ENCODE measurements around the gene DLG2.
"Not testable (repeated sequence)": the region's sequence is repeated elsewhere in the genome, so short reads cannot be mapped to it uniquely, and the experiment has no call there.

DLG2 gene

GRCh38 chr11:84990141-84990540 is 637.0 kb downstream of the DLG2 start:
- Histone ChIP-seq H3K4me3 (ENCODE audit: control insufficient read depth in 1 of 7, extremely low read depth in 1 of 7, insufficient read depth in 4 of 7, low read depth in 2 of 7, low read length in 6 of 7) (no peak overlapping the region), H3K36me3 (ENCODE audit: control insufficient read depth in 4 of 4, insufficient read depth in 4 of 4, low read length in 3 of 4) (no peaks in the 10 kb centered on the region), H3K27ac (ENCODE audit: insufficient read depth in 1 of 2, low read depth in 1 of 2, low read length in 2 of 2, poor library complexity in 1 of 2, severe bottlenecking in 2 of 2) (no peak overlapping the region), H3K9me3 (ENCODE audit: control extremely low read depth in 1 of 5, control insufficient read depth in 4 of 5, insufficient read depth in 2 of 5, low read depth in 1 of 5, low read length in 4 of 5) (peaks cover 0 to 3% (median 0%) of the 10 kb centered on the region in 5 experiments), H3K27me3 (replicated peaks in 2 of 5; ENCODE audit: control insufficient read depth in 4 of 5, insufficient read depth in 5 of 5, low read length in 4 of 5) (no peaks in the 10 kb centered on the region), H3K4me1 (ENCODE audit: control extremely low read depth in 1 of 4, control insufficient read depth in 4 of 4, insufficient read depth in 4 of 4, low read length in 3 of 4) (no peaks in the 10 kb centered on the region)
- DNase-seq, result no peak
- WGBS (ENCODE audit: insufficient coverage), result 100% methylated on average over 1 of the region's 3 CpGs
- ChIA-PET POLR2A (no interaction called here), CTCF (interaction anchor here (1.1 kb wide), 1 partner anchor 37 kb away, joined by 3 read pairs; no protein-coding TSS in a partner anchor)

- H3K4me1 ChIP-seq (ENCODE audit: control extremely low read depth in 1 of 4, control insufficient read depth in 4 of 4, insufficient read depth in 4 of 4, low read length in 3 of 4); H3K36me3 ChIP-seq (ENCODE audit: control insufficient read depth in 4 of 4, insufficient read depth in 4 of 4, low read length in 3 of 4); POLR2A ChIA-PET; H3K27ac ChIP-seq (ENCODE audit: insufficient read depth in 1 of 2, low read depth in 1 of 2, low read length in 2 of 2, poor library complexity in 1 of 2, severe bottlenecking in 2 of 2); H3K4me3 ChIP-seq (ENCODE audit: control insufficient read depth in 1 of 7, extremely low read depth in 1 of 7, insufficient read depth in 4 of 7, low read depth in 2 of 7, low read length in 6 of 7); H3K9me3 ChIP-seq (ENCODE audit: control extremely low read depth in 1 of 5, control insufficient read depth in 4 of 5, insufficient read depth in 2 of 5, low read depth in 1 of 5, low read length in 4 of 5); DNase-seq; H3K27me3 ChIP-seq (replicated peaks in 2 of 5; ENCODE audit: control insufficient read depth in 4 of 5, insufficient read depth in 5 of 5, low read length in 4 of 5); CTCF ChIA-PET: not testable (repeated sequence)
- 80% methylated on average over 1 of the region's 3 CpGs for WGBS (ENCODE audit: insufficient coverage)
These were observed 639.4 kb downstream of the DLG2 start for GRCh38 chr11:84987686-84988187.

- DNase-seq, result no peak
- Histone ChIP-seq H3K36me3 (ENCODE audit: control insufficient read depth in 4 of 4, insufficient read depth in 4 of 4, low read length in 3 of 4) (no peaks in the 10 kb centered on the region), H3K27ac (ENCODE audit: insufficient read depth in 1 of 2, low read depth in 1 of 2, low read length in 2 of 2, poor library complexity in 1 of 2, severe bottlenecking in 2 of 2) (no peak overlapping the region), H3K4me1 (ENCODE audit: control extremely low read depth in 1 of 4, control insufficient read depth in 4 of 4, insufficient read depth in 4 of 4, low read length in 3 of 4) (no peaks in the 10 kb centered on the region), H3K27me3 (replicated peaks in 2 of 5; ENCODE audit: control insufficient read depth in 4 of 5, insufficient read depth in 5 of 5, low read length in 4 of 5) (peaks cover 0 to 3% (median 0%) of the 10 kb centered on the region in 5 experiments), H3K9me3 (ENCODE audit: control extremely low read depth in 1 of 5, control insufficient read depth in 4 of 5, insufficient read depth in 2 of 5, low read depth in 1 of 5, low read length in 4 of 5) (peaks cover 0 to 6% (median 1%) of the 10 kb centered on the region in 5 experiments), H3K4me3 (ENCODE audit: control insufficient read depth in 1 of 7, extremely low read depth in 1 of 7, insufficient read depth in 4 of 7, low read depth in 2 of 7, low read length in 6 of 7) (no peak overlapping the region)
- WGBS (ENCODE audit: insufficient coverage), result 92% methylated on average over 2 of the region's 3 CpGs
- CTCF ChIA-PET, result no interaction called here
- POLR2A ChIA-PET, result no interaction called here
These were observed 645.8 kb downstream of the DLG2 start for GRCh38 chr11:84981301-84981700.

GRCh38 chr11:84969103-84969502 is 658.0 kb downstream of the DLG2 start:
- DNase-seq, result no peak
- CTCF ChIA-PET, result no interaction called here
- no peaks in the 10 kb centered on the region for H3K36me3 ChIP-seq (ENCODE audit: control insufficient read depth in 4 of 4, insufficient read depth in 4 of 4, low read length in 3 of 4)
- POLR2A ChIA-PET, result no interaction called here
- H3K27ac ChIP-seq (ENCODE audit: insufficient read depth in 1 of 2, low read depth in 1 of 2, low read length in 2 of 2, poor library complexity in 1 of 2, severe bottlenecking in 2 of 2), result no peak overlapping the region
- H3K9me3 ChIP-seq (ENCODE audit: control extremely low read depth in 1 of 5, control insufficient read depth in 4 of 5, insufficient read depth in 2 of 5, low read depth in 1 of 5, low read length in 4 of 5), result no peaks in the 10 kb centered on the region
- H3K4me1 ChIP-seq (ENCODE audit: control extremely low read depth in 1 of 4, control insufficient read depth in 4 of 4, insufficient read depth in 4 of 4, low read length in 3 of 4), result no peaks in the 10 kb centered on the region
- H3K27me3 ChIP-seq (replicated peaks in 2 of 5; ENCODE audit: control insufficient read depth in 4 of 5, insufficient read depth in 5 of 5, low read length in 4 of 5), result no peaks in the 10 kb centered on the region
- 100% methylated on average over 2 of the region's 2 CpGs for WGBS (ENCODE audit: insufficient coverage)
- no peak overlapping the region for H3K4me3 ChIP-seq (ENCODE audit: control insufficient read depth in 1 of 7, extremely low read depth in 1 of 7, insufficient read depth in 4 of 7, low read depth in 2 of 7, low read length in 6 of 7)

- Histone ChIP-seq H3K4me1 (ENCODE audit: control extremely low read depth in 1 of 4, control insufficient read depth in 4 of 4, insufficient read depth in 4 of 4, low read length in 3 of 4) (no peaks in the 10 kb centered on the region), H3K27me3 (replicated peaks in 2 of 5; ENCODE audit: control insufficient read depth in 4 of 5, insufficient read depth in 5 of 5, low read length in 4 of 5) (no peaks in the 10 kb centered on the region), H3K9me3 (ENCODE audit: control extremely low read depth in 1 of 5, control insufficient read depth in 4 of 5, insufficient read depth in 2 of 5, low read depth in 1 of 5, low read length in 4 of 5) (no peaks in the 10 kb centered on the region), H3K27ac (ENCODE audit: insufficient read depth in 1 of 2, low read depth in 1 of 2, low read length in 2 of 2, poor library complexity in 1 of 2, severe bottlenecking in 2 of 2) (no peak overlapping the region), H3K4me3 (ENCODE audit: control insufficient read depth in 1 of 7, extremely low read depth in 1 of 7, insufficient read depth in 4 of 7, low read depth in 2 of 7, low read length in 6 of 7) (no peak overlapping the region), H3K36me3 (ENCODE audit: control insufficient read depth in 4 of 4, insufficient read depth in 4 of 4, low read length in 3 of 4) (no peaks in the 10 kb centered on the region)
- WGBS (ENCODE audit: insufficient coverage), result 69% methylated on average over 3 of the region's 4 CpGs
- ChIA-PET CTCF (no interaction called here), POLR2A (no interaction called here)
- DNase-seq, result no peak
These were observed 661.7 kb downstream of the DLG2 start for GRCh38 chr11:84965484-84965883.

GRCh38 chr11:84963240-84963639 is 663.9 kb downstream of the DLG2 start:
- DNase-seq, result no peak
- 100% methylated on average over 1 of the region's 1 CpG for WGBS (ENCODE audit: insufficient coverage)
- H3K27me3 ChIP-seq (replicated peaks in 2 of 5; ENCODE audit: control insufficient read depth in 4 of 5, insufficient read depth in 5 of 5, low read length in 4 of 5), result no peaks in the 10 kb centered on the region
- no peak overlapping the region for H3K27ac ChIP-seq (ENCODE audit: insufficient read depth in 1 of 2, low read depth in 1 of 2, low read length in 2 of 2, poor library complexity in 1 of 2, severe bottlenecking in 2 of 2)
- H3K4me1 ChIP-seq (ENCODE audit: control extremely low read depth in 1 of 4, control insufficient read depth in 4 of 4, insufficient read depth in 4 of 4, low read length in 3 of 4), result no peaks in the 10 kb centered on the region
- ChIA-PET POLR2A (no interaction called here), CTCF (no interaction called here)
- H3K4me3 ChIP-seq (ENCODE audit: control insufficient read depth in 1 of 7, extremely low read depth in 1 of 7, insufficient read depth in 4 of 7, low read depth in 2 of 7, low read length in 6 of 7), result no peak overlapping the region
- H3K9me3 ChIP-seq (ENCODE audit: control extremely low read depth in 1 of 5, control insufficient read depth in 4 of 5, insufficient read depth in 2 of 5, low read depth in 1 of 5, low read length in 4 of 5), result no peaks in the 10 kb centered on the region
- H3K36me3 ChIP-seq (ENCODE audit: control insufficient read depth in 4 of 4, insufficient read depth in 4 of 4, low read length in 3 of 4), result no peaks in the 10 kb centered on the region

- WGBS (ENCODE audit: insufficient coverage), result 96% methylated on average over 3 of the region's 5 CpGs
- H3K9me3 ChIP-seq (ENCODE audit: control extremely low read depth in 1 of 5, control insufficient read depth in 4 of 5, insufficient read depth in 2 of 5, low read depth in 1 of 5, low read length in 4 of 5), result no peaks in the 10 kb centered on the region
- H3K4me3 ChIP-seq (ENCODE audit: control insufficient read depth in 1 of 7, extremely low read depth in 1 of 7, insufficient read depth in 4 of 7, low read depth in 2 of 7, low read length in 6 of 7), result no peak overlapping the region
- no peak for DNase-seq
- H3K27ac ChIP-seq (ENCODE audit: insufficient read depth in 1 of 2, low read depth in 1 of 2, low read length in 2 of 2, poor library complexity in 1 of 2, severe bottlenecking in 2 of 2), result no peak overlapping the region
- POLR2A ChIA-PET, result no interaction called here
- H3K27me3 ChIP-seq (replicated peaks in 2 of 5; ENCODE audit: control insufficient read depth in 4 of 5, insufficient read depth in 5 of 5, low read length in 4 of 5), result no peaks in the 10 kb centered on the region
- CTCF ChIA-PET, result no interaction called here
- H3K36me3 ChIP-seq (ENCODE audit: control insufficient read depth in 4 of 4, insufficient read depth in 4 of 4, low read length in 3 of 4), result no peaks in the 10 kb centered on the region
- no peaks in the 10 kb centered on the region for H3K4me1 ChIP-seq (ENCODE audit: control extremely low read depth in 1 of 4, control insufficient read depth in 4 of 4, insufficient read depth in 4 of 4, low read length in 3 of 4)
These were observed 665.1 kb downstream of the DLG2 start for GRCh38 chr11:84962018-84962417.

All from common myeloid progenitor, CD34-positive (primary cell).